ENCODE data around the gene PTHLH.

GRCh38 chr12:28017873-28018255, 45.3 kb upstream of the PTHLH start:
- TF ChIP-seq CTCF (IDR thresholded peaks at IDR 0.05; ENCODE audit: poor library complexity), result no peak
- no peak for TF ChIP-seq EZH2 (IDR thresholded peaks at IDR 0.05; ENCODE audit: borderline replicate concordance)
